Stimulated activated CD4-positive, alpha-beta T cell treated with anti-CD3 and anti-CD28 coated beads, TNF-alpha, amount 100 ng/mL, for 24 hours (primary cell): Measurements from ENCODE around the gene CFAP210.

Experiments
- DNase-seq, 3 experiments: peaks; one replicate each; pipeline ENCODE4 v3.0.0-alpha.2; 2020; ENCODE audit warnings: low read depth in 3 of 3

CFAP210 gene, protein sequence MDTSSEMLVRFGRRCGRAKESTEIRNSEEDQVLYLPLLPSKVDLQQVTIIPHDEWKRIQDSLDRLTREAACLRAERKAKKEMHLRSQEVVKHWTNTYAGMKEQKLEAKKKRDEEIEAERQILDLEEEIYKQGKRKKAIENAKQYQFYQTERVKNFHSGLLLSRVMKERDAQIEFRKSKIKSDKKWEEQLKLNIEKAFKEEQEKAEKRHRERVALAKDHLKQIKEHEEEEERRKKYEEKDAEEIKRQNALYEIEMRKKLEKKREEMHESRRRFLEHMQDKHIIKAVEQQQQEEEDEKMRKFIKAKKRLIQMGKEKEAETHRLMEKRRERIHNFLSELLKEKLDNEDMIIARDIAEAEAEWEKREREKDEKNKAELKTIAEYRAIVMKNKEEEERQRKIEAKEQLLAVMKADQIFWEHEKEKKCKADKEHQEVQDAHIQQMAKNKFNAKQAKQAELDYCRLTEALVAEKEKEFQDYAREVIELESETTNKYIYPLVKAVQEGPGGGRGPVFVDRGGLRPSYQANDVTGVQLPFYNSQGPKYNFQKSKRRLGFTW

DNA sequence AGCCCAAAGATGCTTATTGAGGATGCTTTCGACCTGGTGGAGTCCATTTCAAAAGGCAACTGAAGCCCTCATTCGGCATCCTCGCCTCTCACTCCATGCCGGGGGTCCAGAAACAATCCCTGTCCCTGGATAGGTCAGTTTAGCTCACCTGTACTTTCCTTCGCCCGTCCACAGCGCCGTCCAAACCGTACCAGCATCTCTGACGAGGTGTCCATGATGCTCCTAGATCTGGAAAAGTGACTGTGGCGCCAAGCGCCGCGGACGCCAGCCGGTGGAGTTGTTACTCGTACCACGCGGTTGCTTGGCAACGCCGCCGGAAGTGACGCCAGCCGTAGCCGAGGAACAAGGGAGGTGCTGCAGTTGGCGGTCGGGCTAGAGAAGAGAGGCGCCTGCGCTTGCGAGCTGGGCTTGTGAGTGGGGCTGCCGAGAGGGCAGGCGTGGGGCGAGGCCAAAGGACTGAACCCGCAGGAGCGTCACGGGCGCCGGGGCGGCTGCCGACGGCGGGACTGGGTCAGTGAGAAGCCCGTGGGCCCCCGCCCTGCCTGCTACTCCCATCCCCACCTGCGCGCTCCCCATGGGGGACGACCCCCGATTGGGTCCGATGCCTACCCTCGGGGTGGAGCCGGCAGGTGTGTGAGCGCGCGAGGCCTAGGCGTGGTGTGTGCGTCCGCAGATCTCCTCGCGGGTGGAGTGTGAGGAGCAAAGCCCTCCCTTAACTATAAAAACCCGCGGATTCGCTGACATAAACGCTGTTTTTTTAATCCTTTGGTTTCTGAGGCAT is at the start of gene CFAP210, which contains the start of gene PHOSPHO2:
TSS of gene CFAP210 (minus strand) at position 293 of the 781 bp plus-strand sequence. CDS start at position 215, 78 bp downstream.
TSS of gene PHOSPHO2 (plus strand) at position 357 of the 781 bp plus-strand sequence. CDS start 6,503 bp downstream, outside the sequence.
- DNase-seq, result peak; percentile 94 to 99 (median 99)

DNA sequence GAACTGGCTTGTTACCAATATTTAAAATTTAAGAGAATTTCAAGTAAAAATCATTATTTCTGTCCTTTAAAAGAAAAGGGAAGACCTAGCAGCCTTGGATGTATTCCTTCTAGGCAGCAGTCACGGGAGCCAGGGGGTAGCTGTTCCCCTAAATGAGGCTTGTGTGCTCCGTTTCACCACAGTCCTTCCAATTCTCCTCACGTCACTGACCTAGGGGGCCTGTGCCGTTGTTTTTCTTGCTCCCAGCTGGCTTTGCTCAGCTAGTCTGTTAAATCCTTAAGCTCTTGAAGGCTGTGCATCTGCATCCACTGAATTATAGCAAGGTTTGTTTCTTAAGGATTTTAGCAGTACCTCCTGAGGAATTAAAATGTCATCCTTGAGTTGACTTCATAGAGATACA is 49.3 kb upstream of the CFAP210 start:
- no peak for DNase-seq

DNA sequence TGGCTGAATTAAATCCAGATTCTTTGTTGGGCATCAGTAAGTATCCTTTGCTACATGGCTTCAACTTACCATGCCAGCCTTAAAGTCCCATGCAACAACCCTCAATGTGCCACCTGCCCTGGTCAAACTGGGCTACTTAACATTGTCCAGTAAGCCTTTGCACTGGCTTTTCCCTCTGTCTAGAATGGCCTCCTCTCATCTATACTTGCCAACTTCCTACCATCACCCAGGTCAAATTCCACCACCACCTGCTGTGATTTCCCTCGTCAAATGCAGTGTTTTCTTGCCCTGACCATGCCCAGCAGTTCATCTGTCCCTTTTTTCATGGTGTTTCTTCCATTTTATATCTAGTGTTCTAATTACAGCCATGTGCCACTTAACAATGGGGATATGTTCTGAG is 45.1 kb upstream of the CFAP210 start:
- no peak for DNase-seq

DNA sequence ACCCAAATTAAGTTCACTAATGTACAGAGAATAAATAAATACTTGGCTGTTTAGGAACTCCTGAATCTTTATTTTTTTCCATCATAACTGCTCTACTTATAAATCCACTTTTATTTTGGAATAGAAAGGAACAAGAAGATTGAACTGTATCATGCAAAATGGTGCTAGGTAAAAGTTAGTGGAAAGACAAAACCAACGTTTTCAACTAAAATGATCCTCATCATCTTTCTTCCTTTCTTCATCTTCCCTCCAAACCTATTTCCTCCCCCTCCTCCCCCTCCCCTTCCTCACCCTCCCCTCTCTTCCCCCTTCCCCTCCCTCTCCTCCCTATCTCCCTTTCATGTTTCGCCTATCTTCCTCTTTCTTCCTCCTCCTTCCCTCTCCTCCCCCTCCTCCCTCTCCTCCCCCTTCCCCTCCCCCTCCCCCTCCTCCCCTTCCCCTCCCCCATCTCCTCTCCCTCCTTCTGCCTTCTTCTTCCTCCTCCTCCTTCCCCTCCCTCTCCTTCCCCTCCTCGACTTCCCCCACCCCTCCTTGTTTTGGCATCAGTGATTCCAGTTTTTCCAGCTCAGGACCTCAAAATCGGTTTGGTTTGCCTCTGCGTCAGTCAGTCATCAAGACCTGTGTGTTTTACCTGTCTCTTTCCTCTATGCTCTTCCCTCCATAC is 44.5 kb upstream of the CFAP210 start:
- DNase-seq, result no peak

DNA sequence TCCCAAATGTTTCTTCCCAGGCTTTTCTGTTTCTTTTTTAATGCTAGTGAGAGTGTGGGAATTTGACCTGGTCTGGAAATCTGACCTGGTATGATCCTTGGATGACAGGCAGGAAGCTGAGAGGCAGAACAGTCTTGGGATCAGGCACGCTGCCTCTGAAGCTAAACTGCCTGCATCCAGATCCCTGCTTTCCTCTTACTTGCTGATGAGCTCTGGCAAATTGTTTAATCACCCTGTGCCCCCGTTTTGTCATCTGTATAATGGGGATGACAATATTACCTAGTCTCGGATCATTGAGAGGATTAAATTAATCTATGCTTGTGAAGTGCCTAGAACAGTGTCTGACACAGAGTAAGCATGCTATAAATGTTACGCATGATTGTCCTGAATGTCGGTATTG is 42.7 kb upstream of the CFAP210 start:
- DNase-seq, result no peak

DNA sequence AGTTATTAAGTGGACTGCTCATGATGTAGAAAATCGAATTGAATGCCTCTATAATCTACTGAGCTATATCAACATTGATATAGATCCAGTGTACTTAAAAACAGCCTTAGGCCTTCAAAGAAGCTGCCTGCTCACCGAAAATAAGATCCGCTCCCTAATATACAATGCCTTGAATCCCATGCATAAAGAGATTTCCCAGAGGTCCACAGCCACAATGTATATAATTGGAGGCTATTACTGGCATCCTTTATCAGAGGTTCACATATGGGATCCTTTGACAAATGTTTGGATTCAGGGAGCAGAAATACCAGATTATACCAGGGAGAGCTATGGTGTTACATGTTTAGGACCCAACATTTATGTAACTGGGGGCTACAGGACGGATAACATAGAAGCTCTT is 41.4 kb upstream of the CFAP210 start:
- no peak for DNase-seq

DNA sequence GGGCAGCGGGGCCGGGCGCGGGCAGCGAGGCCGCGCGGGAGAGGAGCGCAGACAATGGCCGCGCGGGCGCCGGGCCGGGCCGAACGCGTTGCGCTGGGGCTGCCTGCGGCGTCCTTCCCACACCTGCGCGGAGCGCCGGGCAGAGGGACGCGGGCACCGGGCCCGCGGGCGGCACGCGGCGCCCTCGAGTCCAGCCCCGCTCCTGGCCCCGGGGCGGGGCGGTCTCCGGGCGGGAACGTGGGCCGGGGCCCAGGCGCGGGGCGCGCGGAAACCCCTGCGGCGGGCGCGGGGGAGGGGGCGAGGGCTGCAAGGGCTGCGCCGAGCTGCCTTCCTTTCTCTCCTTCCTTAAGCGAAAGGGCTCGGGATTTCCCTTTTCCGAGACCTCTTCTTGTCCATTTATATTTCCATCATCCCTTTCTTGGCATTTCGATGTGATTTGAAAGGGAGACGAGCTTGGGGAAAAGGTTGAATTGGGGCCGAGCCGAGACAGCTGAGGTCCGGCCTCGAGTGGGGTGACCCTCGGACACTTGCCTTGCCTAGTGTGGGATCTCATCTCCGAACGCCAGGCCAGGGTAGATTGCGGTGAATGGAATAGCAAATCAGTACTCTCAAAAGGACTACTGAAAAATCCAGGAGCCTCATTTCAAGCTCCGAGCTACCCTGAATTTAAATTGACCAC is 40.1 kb upstream of the CFAP210 start:
- peak in 1 of 3 experiments; percentile 28 for DNase-seq

DNA sequence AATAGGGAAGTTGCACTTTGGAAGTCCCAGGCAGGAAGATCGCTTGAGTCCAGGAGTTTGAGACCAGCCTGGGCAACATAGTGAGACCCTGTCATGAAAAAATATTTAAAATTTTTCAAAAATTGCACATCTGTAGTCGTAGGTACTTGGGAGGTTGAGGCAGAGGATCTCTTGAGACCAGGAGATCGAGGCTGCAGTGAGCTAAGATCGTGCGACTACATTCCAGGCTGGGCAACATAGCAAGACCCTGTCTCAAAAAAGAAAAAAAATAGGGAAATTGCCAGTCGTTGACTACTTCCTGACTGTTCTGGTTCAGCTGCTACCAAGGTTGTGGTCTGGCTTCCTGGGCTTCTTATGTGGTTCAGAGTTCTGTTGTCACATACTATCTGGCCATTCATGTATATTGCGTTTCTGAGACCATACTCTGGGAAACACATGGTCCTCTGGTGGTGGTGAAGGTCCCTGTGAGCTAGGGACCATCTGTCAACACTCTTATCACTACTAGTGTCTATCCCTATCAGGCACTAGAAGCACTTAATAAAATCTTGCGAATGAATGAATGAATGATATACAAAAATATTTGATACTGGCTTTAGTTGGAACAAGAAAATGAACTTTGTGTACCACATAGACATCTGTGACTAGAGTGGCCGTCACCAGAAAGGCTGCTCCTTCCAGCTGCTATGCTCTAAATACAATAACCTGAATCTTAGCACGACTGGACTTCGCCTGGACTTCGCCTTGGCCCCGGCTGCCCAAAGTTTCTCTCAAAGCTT is 38.6 kb upstream of the CFAP210 start:
- no peak for DNase-seq

DNA sequence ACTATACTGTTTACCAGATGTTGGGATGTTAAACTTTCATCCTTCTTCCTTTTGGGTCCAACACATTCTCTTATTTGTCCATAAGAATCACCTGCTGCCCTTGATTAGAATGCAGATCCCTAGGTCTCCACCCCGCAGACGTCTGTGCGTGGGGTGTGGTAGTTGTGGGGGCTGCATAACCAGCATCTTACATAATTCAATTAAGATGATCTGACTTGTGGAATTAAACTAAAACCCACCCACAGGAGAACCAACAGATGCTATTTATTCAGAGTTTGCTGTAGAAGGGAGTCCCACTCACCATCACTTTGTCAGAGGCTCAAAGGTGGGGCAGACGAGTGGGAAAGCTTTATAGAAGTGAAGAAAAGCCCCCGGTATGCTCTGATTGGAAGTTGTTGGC is 37.9 kb upstream of the CFAP210 start:
- no peak for DNase-seq

DNA sequence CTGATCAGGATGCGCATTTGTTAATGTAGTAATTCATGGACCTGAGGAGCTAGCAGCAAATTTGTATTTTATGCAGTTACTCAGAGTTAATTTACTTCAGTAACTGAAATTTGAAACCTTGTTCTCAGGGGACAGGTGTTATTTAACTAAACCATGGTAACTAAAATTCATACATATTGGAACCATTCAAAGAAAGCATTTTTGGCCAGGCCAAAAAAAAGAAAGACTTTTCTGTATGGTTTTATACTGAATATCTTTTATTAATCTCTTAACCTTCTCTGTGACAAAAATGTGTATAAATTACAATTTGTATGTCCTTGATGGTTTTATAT is 35.0 kb upstream of the CFAP210 start:
- DNase-seq, result no peak

DNA sequence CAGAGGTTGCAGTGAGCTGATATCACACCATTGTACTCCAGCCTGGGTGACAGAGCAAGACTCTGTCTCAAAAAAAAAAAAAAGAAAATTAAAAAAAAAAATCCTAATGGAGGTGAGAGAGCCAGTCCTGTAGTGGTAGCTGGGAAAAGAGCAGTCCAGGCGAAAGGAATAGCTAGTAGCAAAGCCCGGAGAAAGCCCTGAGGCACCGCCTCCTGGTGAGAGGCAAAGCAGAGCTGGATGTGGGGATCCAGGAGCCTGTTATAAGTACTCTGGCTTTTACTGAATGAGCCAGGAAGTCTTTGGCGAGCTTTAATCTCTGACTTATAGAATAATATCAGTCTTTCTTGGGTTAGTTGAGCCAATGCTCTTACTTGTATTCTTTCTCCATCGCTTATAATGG is 32.9 kb upstream of the CFAP210 start:
- DNase-seq, result no peak

DNA sequence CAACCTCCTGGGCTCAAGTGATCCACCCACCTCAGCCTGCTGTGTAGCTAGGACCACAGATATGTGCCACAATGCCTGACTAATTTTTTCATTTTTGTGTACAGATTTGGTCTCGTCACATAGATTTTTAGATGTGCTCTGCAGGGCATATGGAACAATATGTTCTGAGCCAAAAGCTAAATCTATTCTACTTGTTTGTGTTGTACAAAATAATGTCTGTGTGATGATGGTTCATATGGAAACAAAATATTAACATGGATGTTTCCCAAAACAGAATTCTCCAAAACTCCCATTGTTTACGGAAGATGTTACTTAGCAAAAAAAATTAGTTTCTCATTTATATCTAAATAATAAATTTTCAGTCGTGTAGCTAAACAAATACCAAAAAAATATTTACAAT is 26.8 kb upstream of the CFAP210 start:
- no peak for DNase-seq

DNA sequence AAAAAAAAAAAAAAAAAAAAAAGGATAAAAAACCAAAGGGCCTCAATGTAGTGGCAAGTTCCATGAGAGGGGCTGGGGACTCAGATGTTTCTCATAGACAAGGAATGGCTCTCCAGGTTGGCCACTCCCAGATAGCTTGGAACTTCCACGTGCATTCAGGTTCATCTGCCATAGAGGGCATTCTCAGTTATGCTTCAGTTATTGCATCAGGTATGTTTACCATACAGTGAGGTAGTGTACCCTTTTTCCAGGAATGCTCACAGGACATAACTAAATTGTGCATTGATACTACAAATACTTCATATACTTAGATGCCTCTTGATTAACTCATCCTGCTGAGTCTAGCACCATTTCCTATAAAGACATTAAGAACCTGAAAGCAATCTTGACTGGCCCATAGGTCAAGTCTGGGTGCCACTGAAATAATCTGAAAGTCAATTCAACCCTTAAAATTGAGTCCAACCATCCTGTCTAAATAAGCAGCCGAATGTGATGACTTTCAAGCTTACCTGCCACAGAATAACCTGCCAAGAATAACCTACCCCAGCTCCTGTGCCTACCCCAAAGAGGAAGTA is 24.8 kb upstream of the CFAP210 start:
- DNase-seq, result no peak

DNA sequence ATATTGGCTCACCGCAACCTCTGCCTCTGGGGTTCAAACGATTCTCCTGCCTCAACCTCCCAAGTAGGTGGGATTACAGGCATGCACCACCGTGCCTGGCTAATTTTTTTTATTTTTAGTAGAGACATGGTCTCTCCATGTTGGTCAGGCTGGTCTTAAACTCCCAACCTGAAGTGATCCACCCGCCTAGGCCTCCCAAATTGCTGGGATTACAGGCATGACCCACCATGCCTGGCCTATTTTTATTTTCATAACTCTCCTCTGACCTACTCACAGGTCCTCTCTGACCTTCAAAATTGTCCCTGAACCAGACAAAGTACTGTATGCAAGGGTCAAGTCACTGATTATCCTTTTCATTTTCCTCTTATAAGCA is 23.5 kb upstream of the CFAP210 start:
- no peak for DNase-seq

DNA sequence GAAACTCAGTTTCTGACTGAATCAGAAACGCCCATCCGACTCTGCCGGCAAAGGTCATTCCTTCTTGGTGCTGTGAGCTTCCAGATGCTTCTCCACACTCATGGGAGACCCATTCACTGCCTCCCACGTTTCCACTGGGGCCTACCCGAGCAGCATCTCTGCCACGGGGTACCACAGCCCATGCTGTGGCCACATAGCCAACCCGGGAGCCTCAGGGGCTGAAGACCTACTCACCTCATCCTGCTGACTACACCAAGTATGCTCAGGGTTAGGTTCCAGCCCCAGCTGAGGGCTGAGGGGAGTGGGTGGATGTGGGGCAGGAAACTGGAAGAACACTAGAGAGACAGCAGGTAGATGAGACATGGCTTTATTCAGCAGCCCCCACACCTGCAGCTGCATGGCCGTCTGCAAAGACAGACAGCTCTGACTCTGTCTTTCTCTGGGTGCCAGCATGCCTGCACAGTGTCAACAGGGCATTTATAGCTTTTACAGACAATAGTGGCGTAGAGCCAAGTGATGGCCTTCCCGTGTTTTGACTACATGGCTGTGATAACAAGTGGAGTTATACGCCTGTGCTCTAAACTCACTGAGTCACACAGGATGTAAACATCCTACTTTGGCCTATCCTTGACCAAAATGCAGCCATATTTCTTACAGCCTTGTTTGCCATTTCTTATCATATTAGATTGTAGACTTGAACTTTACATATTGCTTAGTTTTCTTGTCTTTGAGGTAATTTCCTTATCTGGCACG is 22.9 kb upstream of the CFAP210 start:
- DNase-seq, result no peak

DNA sequence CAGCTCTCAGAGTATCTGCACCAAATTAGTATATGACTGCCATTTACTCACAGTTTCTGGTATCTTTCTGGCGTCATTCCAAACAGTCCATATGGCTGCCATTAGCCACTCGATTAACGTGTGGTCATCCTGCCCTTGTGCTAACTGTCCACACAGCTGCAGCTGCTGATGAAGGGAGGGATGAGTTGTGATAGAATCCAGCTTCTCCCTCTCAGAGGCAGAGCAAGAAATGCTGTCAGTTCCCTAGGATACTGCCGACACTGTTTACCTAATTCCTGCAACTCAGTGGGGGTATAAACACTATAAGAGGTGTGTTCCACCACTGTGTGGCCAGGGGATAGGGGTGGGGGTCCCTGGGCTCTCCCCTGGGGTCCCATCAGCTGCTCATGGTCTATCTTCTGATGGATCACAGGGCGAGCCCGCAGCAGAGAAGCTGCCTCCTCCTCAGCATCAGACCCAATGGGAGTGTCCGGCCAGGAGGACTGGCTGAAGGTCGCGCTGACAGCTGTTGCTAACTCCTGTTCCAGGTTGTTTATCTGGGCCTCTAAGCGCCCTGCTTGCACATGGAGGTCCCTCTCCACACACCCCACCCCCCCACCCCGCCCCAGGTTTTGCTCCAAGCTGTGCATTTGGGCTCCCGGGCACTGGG is 22.2 kb upstream of the CFAP210 start:
- DNase-seq, result no peak

DNA sequence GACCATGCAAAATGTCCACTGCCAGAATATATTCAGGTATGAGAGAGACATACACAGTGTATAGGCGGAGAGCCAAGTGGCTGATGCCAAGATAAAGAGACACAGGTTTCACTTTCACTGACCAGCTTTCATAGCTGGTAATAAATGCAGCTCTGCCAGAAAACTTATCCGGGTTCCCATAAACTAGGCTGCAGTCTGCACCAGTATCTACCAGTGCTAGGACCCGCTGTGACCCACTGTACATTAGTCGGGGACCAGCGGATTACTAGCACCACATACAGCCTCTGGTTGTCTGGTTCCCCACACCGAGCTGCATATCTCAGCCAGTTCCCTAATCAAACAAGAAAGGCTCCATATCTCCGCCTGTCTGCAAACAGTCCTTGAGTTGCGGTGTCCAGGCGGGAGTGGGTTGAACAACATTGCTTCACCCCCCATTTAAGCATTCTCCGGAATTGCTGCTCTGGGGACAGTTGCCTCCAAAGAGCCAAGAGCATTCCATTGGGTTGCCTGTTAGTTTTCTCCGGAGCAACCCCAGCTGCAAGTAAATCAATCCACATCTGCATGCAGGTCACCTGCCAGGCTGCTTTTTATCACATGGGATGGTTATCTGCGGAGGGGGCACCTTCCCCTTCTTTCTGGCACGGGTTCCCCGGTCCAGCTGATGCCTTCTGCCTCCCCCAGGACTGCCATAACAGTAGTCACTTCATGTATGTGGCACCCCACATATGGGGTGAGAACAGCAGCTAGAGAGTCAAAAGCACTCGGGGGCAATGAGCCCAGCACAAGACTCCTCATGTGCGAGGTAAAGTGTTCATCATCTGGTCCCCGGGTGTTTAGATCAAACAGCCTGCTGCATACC is 21.4 kb upstream of the CFAP210 start:
- DNase-seq, result no peak

DNA sequence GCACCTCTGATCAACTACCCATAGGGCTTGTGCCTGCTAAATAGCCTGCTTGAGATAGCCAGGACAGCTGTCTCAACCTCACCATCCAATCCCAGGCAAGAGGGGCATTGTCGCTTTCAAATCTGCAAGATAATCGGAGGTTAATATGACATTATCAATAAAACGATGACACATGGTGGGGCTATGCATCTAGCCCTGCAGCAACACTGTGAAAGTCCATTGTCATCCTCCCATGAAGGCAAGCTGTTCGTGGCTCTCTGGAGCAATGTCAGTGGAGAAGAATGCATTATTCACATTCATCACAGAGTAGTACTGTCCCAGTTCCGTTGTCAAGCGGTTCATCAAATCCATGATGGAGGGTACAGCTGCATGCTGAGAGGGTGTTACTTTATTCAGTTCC is 20.5 kb upstream of the CFAP210 start:
- DNase-seq, result no peak
